Gastrocnemius medialis (tissue), 4 donors: ENCODE measurements around the gene PYGO2. TPM values are rescaled to one million over a fixed set of nuclear protein-coding genes. Genes with fewer than 3 reads are reported as not detected.

Experiments used
- ATAC-seq, 2 donors: fragments of 150-250 bp; one replicate each; pipeline ENCODE4 v1.9.1; 2016
- DNase-seq, 2 donors: peaks; one replicate each; pipeline ENCODE4 v3.0.0-alpha.2; 2019
- H3K27ac ChIP-seq, 4 donors: fragments of 200-600 bp; sonication (generic); 1 replicate in 1 of 4; 2 replicates in 3 of 4; pipeline ENCODE4 v1.5.1; 2016 to 2018; ENCODE audit warnings: mild to moderate bottlenecking in 2 of 4, moderate library complexity in 1 of 4
- H3K27me3 ChIP-seq, 3 donors: fragments of 200-600 bp; sonication (generic) in 2 of 3; 1 replicate in 1 of 3; 2 replicates in 2 of 3; pipeline versions ENCODE4 v1.5.1 to v1.6.0; 2016 to 2019; ENCODE audit warnings: mild to moderate bottlenecking in 1 of 3, moderate library complexity in 1 of 3
- H3K36me3 ChIP-seq, 2 donors: fragments of 200-600 bp; sonication (generic) in 1 of 2; one replicate each; pipeline ENCODE4 v1.5.1; 2017 to 2018
- H3K4me1 ChIP-seq, 2 donors: fragments of 200-600 bp; sonication (generic) in 1 of 2; one replicate each; pipeline ENCODE4 v1.5.1; 2016 to 2017; ENCODE audit warnings: mild to moderate bottlenecking in 2 of 2
- H3K4me3 ChIP-seq, 4 donors: fragments of 200-600 bp; sonication (generic) in 3 of 4; 1 replicate in 1 of 4; 2 replicates in 3 of 4; pipeline ENCODE4 v1.5.1; 2016 to 2019; ENCODE audit warnings: mild to moderate bottlenecking in 2 of 4
- H3K9me3 ChIP-seq, 3 donors: fragments of 200-600 bp; sonication (generic) in 2 of 3; 1 replicate in 1 of 3; 2 replicates in 2 of 3; pipeline ENCODE4 v1.5.1; 2016 to 2019
- CTCF ChIP-seq, 5 experiments: fragments of 450-650 bp in 3 of 5; fragments of 200-600 bp in 2 of 5; sonication (generic) in 2 of 5; IDR thresholded peaks in 4 of 5; conservative IDR thresholded peaks in 1 of 5; 1 replicate in 4 of 5; 2 replicates in 1 of 5; pipeline ENCODE4 v1.5.1; 2016 to 2019; ENCODE audit warnings: antibody characterized with exemption in 5 of 5, mild to moderate bottlenecking in 3 of 5, moderate library complexity in 3 of 5
- POLR2A ChIP-seq, 2 donors: fragments of 450-650 bp; IDR thresholded peaks; one replicate each; pipeline ENCODE4 v1.6.1; 2017; ENCODE audit warnings: antibody characterized with exemption in 2 of 2, mild to moderate bottlenecking in 2 of 2, moderate library complexity in 2 of 2
- in situ Hi-C, 4 donors: fragments of 200-750 bp; cut with MboI; loops; one replicate each; pipeline versions ENCODE4 v1.15.0 to v1.8.0; 2017; ENCODE audit warnings: low sequenced_read_pairs in 4 of 4
- intact Hi-C: fragments of 100-400 bp; cut with DNase I; formaldehyde crosslinking; loops from one replicate; pipeline ENCODE4 v1.15.1; 2023; ENCODE audit warnings: low total_unique reads
- total RNA-seq, 4 donors: library from RNA; depleted of rRNA; stranded (reverse); fragments of >200 nt; gene quantifications; one replicate each; pipeline versions ENCODE4 v1.1.0 to v1.2.3, GENCODE V29; 2016

Gene PYGO2
- total RNA-seq, 4 donors from 2014 or later = 12.6 to 22.7 (median 17.8) TPM

- no peaks in the 10 kb centered on the region for H3K36me3 ChIP-seq
- ATAC-seq (no peak), DNase-seq (no peak)
- peaks cover 0 to 11% of the 10 kb centered on the region in 2 donors for H3K4me1 ChIP-seq
- H3K27me3 ChIP-seq = no peaks in the 10 kb centered on the region
- no peak overlapping the region for H3K27ac ChIP-seq
- H3K4me3 ChIP-seq = no peak overlapping the region
- intact Hi-C loops = no loop called here
- in situ Hi-C loops = no loop called here
- H3K9me3 ChIP-seq = no peaks in the 10 kb centered on the region
- TF ChIP-seq POLR2A (IDR thresholded peaks at IDR 0.05) (no peak), CTCF (IDR thresholded peaks at IDR 0.05 in 4 of 5, conservative IDR thresholded peaks at IDR 0.05 in 1 of 5) (no peak)
These were observed 48.3 kb downstream of the PYGO2 start for GRCh38 chr1:154913273-154913672.

- no peak overlapping the region for H3K4me3 ChIP-seq
- intact Hi-C loops = no loop called here
- no peaks in the 10 kb centered on the region for H3K27me3 ChIP-seq
- in situ Hi-C loops = no loop called here
- no peaks in the 10 kb centered on the region for H3K36me3 ChIP-seq
- no peaks in the 10 kb centered on the region for H3K9me3 ChIP-seq
- TF ChIP-seq CTCF (IDR thresholded peaks at IDR 0.05 in 4 of 5, conservative IDR thresholded peaks at IDR 0.05 in 1 of 5) (no peak), POLR2A (IDR thresholded peaks at IDR 0.05) (no peak)
- peaks cover 0 to 11% of the 10 kb centered on the region in 2 donors for H3K4me1 ChIP-seq
- H3K27ac ChIP-seq = no peak overlapping the region
- ATAC-seq (no peak), DNase-seq (no peak)
These were observed 48.8 kb downstream of the PYGO2 start for GRCh38 chr1:154912755-154913154.

GRCh38 chr1:154911691-154912550 lies 49.7 kb downstream of the PYGO2 start:
- H3K27me3 ChIP-seq = no peaks in the 10 kb centered on the region
- no peaks in the 10 kb centered on the region for H3K36me3 ChIP-seq
- TF ChIP-seq POLR2A (IDR thresholded peaks at IDR 0.05) (no peak), CTCF (IDR thresholded peaks at IDR 0.05 in 4 of 5, conservative IDR thresholded peaks at IDR 0.05 in 1 of 5) (no peak)
- peaks cover 0 to 11% of the 10 kb centered on the region in 2 donors for H3K4me1 ChIP-seq
- in situ Hi-C loops (no loop called here), intact Hi-C loops (no loop called here)
- H3K4me3 ChIP-seq = no peak overlapping the region
- DNase-seq (no peak), ATAC-seq (no peak)
- peak overlapping the region in 1 of 4 donors; percentile 19 for H3K27ac ChIP-seq
- H3K9me3 ChIP-seq = no peaks in the 10 kb centered on the region

- no peak overlapping the region for H3K4me3 ChIP-seq
- no peak for TF ChIP-seq CTCF (IDR thresholded peaks at IDR 0.05 in 4 of 5, conservative IDR thresholded peaks at IDR 0.05 in 1 of 5)
- no peak for TF ChIP-seq POLR2A (IDR thresholded peaks at IDR 0.05)
- intact Hi-C loops = no loop called here
- DNase-seq (no peak), ATAC-seq (no peak)
- H3K9me3 ChIP-seq = no peaks in the 10 kb centered on the region
- no peak overlapping the region for H3K27ac ChIP-seq
- no peaks in the 10 kb centered on the region for H3K27me3 ChIP-seq
- H3K4me1 ChIP-seq = peaks cover 0 to 11% of the 10 kb centered on the region in 2 donors
- H3K36me3 ChIP-seq = no peaks in the 10 kb centered on the region
- in situ Hi-C loops = no loop called here
These were observed 50.7 kb downstream of the PYGO2 start for GRCh38 chr1:154910851-154911250.
